Adrenal gland (tissue), 12 donors: Measurements from ENCODE around the gene MUSK. TPM values are rescaled to one million over a fixed set of nuclear protein-coding genes. Genes with fewer than 3 reads are reported as not detected.

Experiments used
- DNase-seq, 7 donors: peaks; one replicate each; pipeline ENCODE4 v3.0.0-alpha.2; 2019 to 2020
- H3K27ac ChIP-seq, 5 donors: fragments of 200-600 bp; sonication (generic) in 4 of 5; 1 replicate in 3 of 5; 2 replicates in 2 of 5; pipeline versions ENCODE4 v1.5.1 to v1.8.0; 2016 to 2020; ENCODE audit warnings: mild to moderate bottlenecking in 1 of 5
- H3K27me3 ChIP-seq: fragments of 200-600 bp; 2 replicates; pipeline ENCODE4 v1.8.0; 2021
- H3K36me3 ChIP-seq, 2 donors: fragments of 200-600 bp; replicated peaks in 1 of 2; 1 replicate in 1 of 2; 2 replicates in 1 of 2; pipeline versions ENCODE4 v1.5.1 to v1.8.0; 2018 to 2022
- H3K4me1 ChIP-seq, 2 donors: fragments of 200-600 bp; replicated peaks in 1 of 2; 1 replicate in 1 of 2; 2 replicates in 1 of 2; pipeline versions ENCODE4 v1.5.1 to v1.8.0; 2018 to 2021
- H3K4me3 ChIP-seq, 4 donors: fragments of 200-600 bp; sonication (generic) in 3 of 4; one replicate each; pipeline ENCODE4 v1.5.1; 2016 to 2018
- H3K9me3 ChIP-seq, 3 donors: fragments of 200-600 bp; sonication (generic) in 1 of 3; replicated peaks in 1 of 3; 1 replicate in 2 of 3; 2 replicates in 1 of 3; pipeline versions ENCODE4 v1.5.1 to v1.8.0; 2016 to 2021
- POLR2A ChIP-seq, 2 donors: fragments of 450-650 bp; IDR thresholded peaks; one replicate each; pipeline ENCODE4 v1.6.1; 2017; ENCODE audit warnings: antibody characterized with exemption in 2 of 2, mild to moderate bottlenecking in 2 of 2, moderate library complexity in 1 of 2
- WGBS, 4 donors: extraction: QIAGEN DNeasy Blood & Tissue Kit in 2 of 4; methylation state at CpG; one replicate each; pipeline versions ENCODE4 v1.1.5 to v1.1.7; 2013 to 2017; 5-methylcytosine and 5-hydroxymethylcytosine counted together
- intact Hi-C, 2 donors: fragments of 100-400 bp; cut with DNase I; formaldehyde crosslinking; loops; one replicate each; pipeline versions ENCODE4 v1.14.1 to v1.15.0; 2022 to 2023
- polyA plus RNA-seq, 3 donors: library from polyadenylated mRNA; stranded (reverse); fragments of 200-250 nt in 2 of 3; fragments of 350-450 nt in 1 of 3; fragmentation: Illumina TruSeq in 1 of 3; extraction: RNeasy Lipid Tissue Mini Kit (QIAGEN cat#74804) in 1 of 3; gene quantifications; one replicate each; pipeline ENCODE4 v1.2.3, GENCODE V29; 2013 to 2014
- total RNA-seq, 9 donors: library from RNA; depleted of rRNA in 4 of 9; stranded (reverse); fragments of >200 nt in 4 of 9; fragments of 120-200 nt in 1 of 9; fragmentation: NEBNext Ultra II Directional in 1 of 9; extraction: Animal tissue kit (Norgen Biotek cat#: 25700) in 1 of 9; gene quantifications; one replicate each; pipeline versions ENCODE4 v1.1.0 to v1.2.4, GENCODE V29; 2013 to 2023
- TF ChIP-seq, protein P1 (sequence below), 6 experiments: fragments of 450-650 bp in 4 of 6; fragments of 200-600 bp in 2 of 6; sonication (generic) in 1 of 6; IDR thresholded peaks; 1 replicate in 5 of 6; 2 replicates in 1 of 6; pipeline versions ENCODE4 v1.5.1 to v1.8.0; 2016 to 2021; ENCODE audit warnings: antibody characterized with exemption in 6 of 6, mild to moderate bottlenecking in 2 of 6, moderate library complexity in 1 of 6
- donor health status: healthy with polysubstance abuse.
- donor health status: Bipolar disorder and iron deficiency.
- donor health status: DM: yes; HTN: yes; CAD: no.
- donor health status: DM: no; HTN: no; CAD: no.
- donor health status: DM: no; HTN: no; CAD: no.
- donor health status: DM: yes; HTN: yes; CAD: no.

MUSK gene
- total and polyA plus RNA-seq, 12 donors = 0.04 to 5.1 (median 0.15) TPM; not detected in 2

DNA sequence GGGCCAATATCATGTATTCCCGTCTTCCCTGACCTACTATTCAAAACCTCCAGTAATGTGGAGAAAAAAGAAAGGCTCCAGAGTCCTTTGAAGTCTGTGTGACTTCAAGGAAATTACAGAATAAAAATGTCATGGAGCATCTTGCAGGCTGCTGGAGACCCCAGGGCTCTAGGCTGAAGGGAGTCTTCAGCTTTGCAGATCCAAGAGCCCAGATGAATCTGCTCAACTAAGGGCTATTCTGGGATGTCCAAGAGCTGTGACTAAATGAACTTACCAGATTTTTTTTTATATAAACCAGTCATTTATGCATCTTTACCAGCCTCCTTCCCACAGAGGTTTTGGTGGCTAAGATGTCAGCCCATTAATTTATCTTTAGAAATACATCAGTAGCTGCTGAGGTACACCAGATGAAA, 167.3 kb downstream of the MUSK start:
- DNase-seq = no peak
- no peaks in the 10 kb centered on the region for H3K36me3 ChIP-seq
- H3K4me3 ChIP-seq = no peak overlapping the region
- no peak overlapping the region for H3K27ac ChIP-seq
- H3K9me3 ChIP-seq = no peaks in the 10 kb centered on the region
- H3K27me3 ChIP-seq = no peaks in the 10 kb centered on the region
- intact Hi-C loops = no loop called here
- 48 to 82% (median 62%) methylated on average over 1 of the region's 1 CpG for WGBS, 4 donors
- TF ChIP-seq, protein P1, sequence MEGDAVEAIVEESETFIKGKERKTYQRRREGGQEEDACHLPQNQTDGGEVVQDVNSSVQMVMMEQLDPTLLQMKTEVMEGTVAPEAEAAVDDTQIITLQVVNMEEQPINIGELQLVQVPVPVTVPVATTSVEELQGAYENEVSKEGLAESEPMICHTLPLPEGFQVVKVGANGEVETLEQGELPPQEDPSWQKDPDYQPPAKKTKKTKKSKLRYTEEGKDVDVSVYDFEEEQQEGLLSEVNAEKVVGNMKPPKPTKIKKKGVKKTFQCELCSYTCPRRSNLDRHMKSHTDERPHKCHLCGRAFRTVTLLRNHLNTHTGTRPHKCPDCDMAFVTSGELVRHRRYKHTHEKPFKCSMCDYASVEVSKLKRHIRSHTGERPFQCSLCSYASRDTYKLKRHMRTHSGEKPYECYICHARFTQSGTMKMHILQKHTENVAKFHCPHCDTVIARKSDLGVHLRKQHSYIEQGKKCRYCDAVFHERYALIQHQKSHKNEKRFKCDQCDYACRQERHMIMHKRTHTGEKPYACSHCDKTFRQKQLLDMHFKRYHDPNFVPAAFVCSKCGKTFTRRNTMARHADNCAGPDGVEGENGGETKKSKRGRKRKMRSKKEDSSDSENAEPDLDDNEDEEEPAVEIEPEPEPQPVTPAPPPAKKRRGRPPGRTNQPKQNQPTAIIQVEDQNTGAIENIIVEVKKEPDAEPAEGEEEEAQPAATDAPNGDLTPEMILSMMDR (IDR thresholded peaks at IDR 0.05) = no peak
- TF ChIP-seq POLR2A (IDR thresholded peaks at IDR 0.05) = no peak
- no peaks in the 10 kb centered on the region for H3K4me1 ChIP-seq

DNA sequence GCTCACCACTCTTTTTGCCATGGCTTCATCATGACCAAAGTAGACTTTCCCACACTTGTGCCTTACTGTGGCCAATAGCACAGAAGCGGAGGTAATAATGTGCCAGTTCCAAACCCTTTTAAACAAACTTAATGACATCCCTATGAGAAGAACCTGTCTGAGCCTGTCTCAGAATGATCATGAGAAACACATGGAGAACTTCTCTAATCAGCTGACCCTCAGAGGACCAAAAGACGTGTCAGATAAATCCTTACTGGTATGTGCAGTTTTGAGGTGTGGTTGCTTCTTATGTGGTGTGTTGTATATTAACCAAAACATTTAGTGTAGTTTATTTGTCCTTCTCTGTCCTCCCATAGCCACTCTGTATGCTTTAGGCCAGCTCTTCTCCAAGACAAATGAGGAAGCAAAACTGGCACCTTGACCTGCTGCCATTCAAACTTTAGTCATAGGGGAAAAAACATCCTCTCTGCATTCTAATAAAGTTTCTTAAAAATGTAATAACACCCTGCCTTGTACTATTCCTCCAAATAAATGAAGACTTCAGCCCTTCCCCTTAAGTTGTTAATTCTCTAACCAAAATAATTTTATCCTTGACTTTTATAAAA, 168.9 kb downstream of the MUSK start:
- no peak overlapping the region for H3K27ac ChIP-seq
- no peaks in the 10 kb centered on the region for H3K36me3 ChIP-seq
- WGBS, 4 donors = 69 to 82% (median 74%) methylated on average over 2 of the region's 2 CpGs
- intact Hi-C loops = no loop called here
- no peaks in the 10 kb centered on the region for H3K9me3 ChIP-seq
- no peaks in the 10 kb centered on the region for H3K4me1 ChIP-seq
- no peak for DNase-seq
- no peaks in the 10 kb centered on the region for H3K27me3 ChIP-seq
- H3K4me3 ChIP-seq = no peak overlapping the region
- TF ChIP-seq, protein P1 (IDR thresholded peaks at IDR 0.05) = no peak
- no peak for TF ChIP-seq POLR2A (IDR thresholded peaks at IDR 0.05)

DNA sequence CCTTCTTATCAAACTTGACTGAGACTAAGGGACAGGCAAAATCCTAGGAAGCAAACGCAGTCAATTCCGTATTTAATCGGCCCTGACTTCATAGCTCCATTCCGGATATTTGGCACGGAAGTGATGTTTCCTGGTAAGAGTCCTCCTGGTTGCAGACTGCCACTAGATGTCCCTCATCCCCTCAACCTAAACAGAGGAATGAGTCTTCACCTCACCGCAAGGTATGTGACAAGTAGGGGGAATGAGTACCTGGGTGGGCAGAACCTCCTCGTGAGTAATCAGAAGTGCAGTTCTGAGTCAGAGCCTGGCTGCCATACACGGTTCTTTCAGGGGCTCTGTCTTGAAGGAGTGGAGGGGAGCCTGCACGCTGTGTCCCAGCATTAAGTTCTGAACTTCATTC, 173.6 kb downstream of the MUSK start:
- DNase-seq = no peak
- WGBS, 4 donors = 78 to 84% (median 80%) methylated on average over 9 of the region's 9 CpGs
- H3K4me3 ChIP-seq = no peak overlapping the region
- intact Hi-C loops = no loop called here
- no peak for TF ChIP-seq POLR2A (IDR thresholded peaks at IDR 0.05)
- TF ChIP-seq, protein P1 (IDR thresholded peaks at IDR 0.05) = no peak
- H3K9me3 ChIP-seq = no peaks in the 10 kb centered on the region
- no peak overlapping the region for H3K27ac ChIP-seq
- no peaks in the 10 kb centered on the region for H3K36me3 ChIP-seq
- H3K27me3 ChIP-seq = no peaks in the 10 kb centered on the region
- H3K4me1 ChIP-seq = no peaks in the 10 kb centered on the region

DNA sequence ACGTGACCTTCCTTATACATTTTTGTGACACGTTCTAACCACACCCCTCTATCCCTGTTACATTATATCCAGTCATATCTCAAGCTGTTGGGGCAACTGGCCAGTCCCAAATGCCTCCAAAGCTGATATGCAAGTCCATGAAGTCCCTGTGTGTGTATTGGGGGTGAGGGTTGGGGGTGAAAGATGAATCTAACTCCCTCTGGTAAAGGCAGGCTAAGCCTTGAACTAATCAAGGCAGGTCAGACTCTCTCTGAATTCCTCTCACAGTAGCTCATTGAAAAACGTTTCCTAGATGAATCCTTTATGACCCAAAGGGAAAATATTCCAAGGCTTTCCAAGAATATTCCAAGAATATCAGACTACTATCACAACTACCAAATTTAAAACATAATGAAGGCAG, 174.4 kb downstream of the MUSK start:
- DNase-seq = no peak
- Histone ChIP-seq H3K9me3 (no peaks in the 10 kb centered on the region), H3K4me1 (no peaks in the 10 kb centered on the region), H3K27me3 (no peaks in the 10 kb centered on the region), H3K4me3 (no peak overlapping the region), H3K36me3 (no peaks in the 10 kb centered on the region), H3K27ac (no peak overlapping the region)
- WGBS, 4 donors = 28 to 45% (median 33%) methylated on average over 3 of the region's 3 CpGs
- TF ChIP-seq, protein P1 (IDR thresholded peaks at IDR 0.05) = no peak
- no peak for TF ChIP-seq POLR2A (IDR thresholded peaks at IDR 0.05)
- intact Hi-C loops = no loop called here
